ENCODE measurements around the gene AREG. TPM values are rescaled to one million over a fixed set of nuclear protein-coding genes. Genes with fewer than 3 reads are reported as not detected.

Gene AREG
- total and polyA plus RNA-seq, 9 of the 15 experiments (the other 6 are each of a cell fraction or from before 2014, with no cell fraction given), result 1.4 to 7.7 (median 5.4) TPM

DNA sequence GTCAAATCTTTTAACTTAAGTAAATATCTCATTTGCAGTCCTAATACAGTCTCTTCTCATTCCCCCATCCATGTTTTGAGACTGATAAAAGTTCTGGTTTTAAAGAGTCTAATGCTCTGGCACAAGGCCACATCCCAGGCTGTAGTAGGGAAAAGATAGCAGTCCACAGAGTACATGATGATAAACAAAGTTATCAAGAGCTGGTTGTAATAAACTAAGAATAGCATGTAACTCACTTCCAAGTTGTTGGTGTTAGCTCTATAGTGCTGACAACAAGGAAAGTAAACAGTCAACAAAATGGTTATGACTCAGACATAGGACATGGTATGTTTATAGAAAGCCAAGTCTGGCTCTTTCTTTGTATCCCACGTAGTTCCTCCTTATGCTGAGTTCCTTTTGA, 21.8 kb upstream of the AREG start (continued):
- peak; percentile 67; the same call in 1 of the 2 replicates for TF ChIP-seq SOX6 (IDR thresholded peaks at IDR 0.05)
- TF ChIP-seq, protein P1, sequence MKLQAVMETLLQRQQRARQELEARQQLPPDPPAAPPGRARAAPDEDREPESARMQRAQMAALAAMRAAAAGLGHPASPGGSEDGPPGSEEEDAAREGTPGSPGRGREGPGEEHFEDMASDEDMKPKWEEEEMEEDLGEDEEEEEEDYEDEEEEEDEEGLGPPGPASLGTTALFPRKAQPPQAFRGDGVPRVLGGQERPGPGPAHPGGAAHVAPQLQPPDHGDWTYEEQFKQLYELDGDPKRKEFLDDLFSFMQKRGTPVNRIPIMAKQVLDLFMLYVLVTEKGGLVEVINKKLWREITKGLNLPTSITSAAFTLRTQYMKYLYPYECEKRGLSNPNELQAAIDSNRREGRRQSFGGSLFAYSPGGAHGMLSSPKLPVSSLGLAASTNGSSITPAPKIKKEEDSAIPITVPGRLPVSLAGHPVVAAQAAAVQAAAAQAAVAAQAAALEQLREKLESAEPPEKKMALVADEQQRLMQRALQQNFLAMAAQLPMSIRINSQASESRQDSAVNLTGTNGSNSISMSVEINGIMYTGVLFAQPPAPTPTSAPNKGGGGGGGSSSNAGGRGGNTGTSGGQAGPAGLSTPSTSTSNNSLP (IDR thresholded peaks at IDR 0.05; ENCODE audit: borderline replicate concordance, low read depth, low read length), result peak; percentile 51; the same call in 1 of the 2 replicates
- TF ChIP-seq FOXJ2 (tag; IDR thresholded peaks at IDR 0.05), result peak; percentile 99
- 0 out of 2 replicates have a peak, but pooled peaks have one; percentile 24 for TF ChIP-seq STAT5A (IDR thresholded peaks at IDR 0.05; ENCODE audit: borderline replicate concordance, low read length)
- peak; percentile 47; the same call in 1 of the 2 replicates for TF ChIP-seq ATF7 (IDR thresholded peaks at IDR 0.05)
- TF ChIP-seq RFX1 (IDR thresholded peaks at IDR 0.05), result peak; percentile 30; the same call in 1 of the 2 replicates
- no peak for TF ChIP-seq YBX1 (IDR thresholded peaks at IDR 0.05)
- TF ChIP-seq JUND (IDR thresholded peaks at IDR 0.05; ENCODE audit: borderline replicate concordance, low read depth, low read length), result peak; percentile 70; the same call in 1 of the 2 replicates
- TF ChIP-seq JUND (tag; IDR thresholded peaks at IDR 0.05; ENCODE audit: borderline replicate concordance, low read depth, low read length), result peak; percentile 75; the same call in 2 of the 3 replicates
- TF ChIP-seq ZFX (CRISPR knock-in tag; IDR thresholded peaks at IDR 0.05), result peak; percentile 35; the same call in 1 of the 2 replicates
- TF ChIP-seq, protein P2, sequence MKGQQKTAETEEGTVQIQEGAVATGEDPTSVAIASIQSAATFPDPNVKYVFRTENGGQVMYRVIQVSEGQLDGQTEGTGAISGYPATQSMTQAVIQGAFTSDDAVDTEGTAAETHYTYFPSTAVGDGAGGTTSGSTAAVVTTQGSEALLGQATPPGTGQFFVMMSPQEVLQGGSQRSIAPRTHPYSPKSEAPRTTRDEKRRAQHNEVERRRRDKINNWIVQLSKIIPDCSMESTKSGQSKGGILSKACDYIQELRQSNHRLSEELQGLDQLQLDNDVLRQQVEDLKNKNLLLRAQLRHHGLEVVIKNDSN (CRISPR knock-in tag; IDR thresholded peaks at IDR 0.05), result no peak
- TF ChIP-seq SMAD4 (CRISPR knock-in tag; conservative IDR thresholded peaks at IDR 0.05), result no peak
- no peak for TF ChIP-seq NBN (IDR thresholded peaks at IDR 0.05; ENCODE audit: low read depth)
- no peak for TF ChIP-seq C11orf30 (IDR thresholded peaks at IDR 0.05; ENCODE audit: low read depth)
- peak; percentile 34; the same call in 1 of the 2 replicates for TF ChIP-seq SMARCA4 (IDR thresholded peaks at IDR 0.05)
- no peak for TF ChIP-seq KLF6 (CRISPR knock-in tag; IDR thresholded peaks at IDR 0.05; ENCODE audit: borderline replicate concordance)
- TF ChIP-seq FOXA3 (CRISPR knock-in tag; conservative IDR thresholded peaks at IDR 0.05 in 1 of 2, IDR thresholded peaks at IDR 0.05 in 1 of 2), result peak in 1 of 2 experiments; percentile 36; a peak in 1 of 4 replicates
- peak; percentile 55; the same call in 1 of the 2 replicates for TF ChIP-seq JUN (IDR thresholded peaks at IDR 0.05; ENCODE audit: borderline replicate concordance, low read depth, low read length)
- TF ChIP-seq JUN (CRISPR knock-in tag; IDR thresholded peaks at IDR 0.05; ENCODE audit: borderline replicate concordance), result no peak
- TF ChIP-seq SNRNP70 (optimal IDR thresholded peaks at IDR 0.05; ENCODE audit: low read depth, low read length), result no peak
- TF ChIP-seq CEBPG (CRISPR knock-in tag; IDR thresholded peaks at IDR 0.05), result no peak
- 0 out of 4 replicates have a peak, but pooled peaks of 1 of the 2 experiments have one; percentile 3 for TF ChIP-seq CEBPG (tag; conservative IDR thresholded peaks at IDR 0.05 in 1 of 2, IDR thresholded peaks at IDR 0.05 in 1 of 2)
- peak; percentile 70 for TF ChIP-seq TCF3 (CRISPR knock-in tag; IDR thresholded peaks at IDR 0.05)
- no peak for TF ChIP-seq HNRNPUL1 (IDR thresholded peaks at IDR 0.05; ENCODE audit: low read length)
- TF ChIP-seq, protein P3, sequence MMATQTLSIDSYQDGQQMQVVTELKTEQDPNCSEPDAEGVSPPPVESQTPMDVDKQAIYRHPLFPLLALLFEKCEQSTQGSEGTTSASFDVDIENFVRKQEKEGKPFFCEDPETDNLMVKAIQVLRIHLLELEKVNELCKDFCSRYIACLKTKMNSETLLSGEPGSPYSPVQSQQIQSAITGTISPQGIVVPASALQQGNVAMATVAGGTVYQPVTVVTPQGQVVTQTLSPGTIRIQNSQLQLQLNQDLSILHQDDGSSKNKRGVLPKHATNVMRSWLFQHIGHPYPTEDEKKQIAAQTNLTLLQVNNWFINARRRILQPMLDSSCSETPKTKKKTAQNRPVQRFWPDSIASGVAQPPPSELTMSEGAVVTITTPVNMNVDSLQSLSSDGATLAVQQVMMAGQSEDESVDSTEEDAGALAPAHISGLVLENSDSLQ (IDR thresholded peaks at IDR 0.05), result no peak
- TF ChIP-seq TEAD4 (IDR thresholded peaks at IDR 0.05; ENCODE audit: low read length), result peak; percentile 54
- no peak for TF ChIP-seq TEAD4 (CRISPR knock-in tag; IDR thresholded peaks at IDR 0.05; ENCODE audit: borderline replicate concordance)
- TF ChIP-seq EGR1 (conservative IDR thresholded peaks at IDR 0.05), result no peak
- TF ChIP-seq NFIC (IDR thresholded peaks at IDR 0.05), result peak; percentile 87

Measured in K562 (cell line).